Left lung (tissue), 10 donors: ENCODE measurements around the gene SMDT1. TPM values are rescaled to one million over a fixed set of nuclear protein-coding genes. Genes with fewer than 3 reads are reported as not detected.
"Not testable (repeated sequence)": the region's sequence is repeated elsewhere in the genome, so short reads cannot be mapped to it uniquely, and the experiment has no call there.

Experiments used
- ATAC-seq: fragments of 200-7000 bp; cut with Tn5 transposase; one replicate; pipeline ENCODE4 v1.9.1; 2020; ENCODE audit warnings: moderate library complexity
- DNase-seq, 4 donors: peaks; one replicate each; pipeline ENCODE4 v3.0.0-alpha.2; 2013 to 2020
- H3K27ac ChIP-seq, 2 donors: fragments of 200-600 bp; sonication (generic) in 1 of 2; one replicate each; pipeline versions ENCODE4 v1.5.0 to v1.8.0; 2020 to 2021
- H3K27me3 ChIP-seq, 2 donors: fragments of 200-600 bp; sonication (generic) in 1 of 2; one replicate each; pipeline versions ENCODE4 v1.5.0 to v1.8.0; 2020 to 2021
- H3K36me3 ChIP-seq, 2 donors: fragments of 200-600 bp; sonication (generic) in 1 of 2; one replicate each; pipeline versions ENCODE4 v1.5.0 to v1.8.0; 2020 to 2021
- H3K4me1 ChIP-seq, 2 donors: fragments of 200-600 bp; one replicate each; pipeline ENCODE4 v1.8.0; 2021
- H3K4me3 ChIP-seq, 2 donors: fragments of 200-600 bp; sonication (generic) in 1 of 2; one replicate each; pipeline versions ENCODE4 v1.5.0 to v1.8.0; 2020 to 2021; ENCODE audit warnings: mild to moderate bottlenecking in 1 of 2
- H3K9me3 ChIP-seq, 2 donors: fragments of 200-600 bp; sonication (generic) in 1 of 2; one replicate each; pipeline versions ENCODE4 v1.5.0 to v1.8.0; 2020 to 2021
- CTCF ChIP-seq, 2 donors: fragments of 200-600 bp; sonication (generic) in 1 of 2; IDR thresholded peaks; one replicate each; pipeline versions ENCODE4 v1.5.0 to v1.8.0; 2021; ENCODE audit warnings: antibody characterized with exemption in 2 of 2
- intact Hi-C, 2 donors: fragments of 100-400 bp; cut with DNase I; formaldehyde crosslinking; loops; one replicate each; pipeline versions ENCODE4 v1.11.2 to v1.14.2; 2022
- polyA plus RNA-seq, 6 donors: library from polyadenylated mRNA; unstranded; fragments of 120-200 nt; gene quantifications; one replicate each; pipeline ENCODE4 v1.2.1, GENCODE V29; 2013; ENCODE audit not compliant: insufficient read length in 6 of 6
- total RNA-seq, 2 donors: library from RNA; stranded (reverse); fragmentation: NEBNext Ultra II Directional; extraction: Animal tissue kit (Norgen Biotek cat#: 25700); gene quantifications; one replicate each; pipeline ENCODE4 v1.2.1, GENCODE V29; 2021
- donor health status: DM: no; HTN: yes; CAD: no.
- donor health status: DM: no; HTN: no; CAD: no.

Gene SMDT1
- total and polyA plus RNA-seq, 8 donors = 73.2 to 111 (median 91.1) TPM

GRCh38 chr22:42070517-42071422 lies 8.7 kb upstream of the SMDT1 start, which contains the start of gene NAGA:
Gene NAGA, minus strand, starts transcription at chr22:42070812. Its CDS starts 515 bp downstream, at chr22:42070297.
- Histone ChIP-seq H3K4me1 (peaks cover 23 to 54% of the 10 kb centered on the region in 2 donors), H3K9me3 (no peaks in the 10 kb centered on the region), H3K36me3 (peaks cover 0 to 27% of the 10 kb centered on the region in 2 donors), H3K27me3 (no peaks in the 10 kb centered on the region), H3K4me3 (peak within 1 kb of the TSS; percentile 64 to 72), H3K27ac (peak within 1 kb of the TSS; percentile 91 to 92)
- intact Hi-C loops = no loop called here
- TF ChIP-seq CTCF (IDR thresholded peaks at IDR 0.05) = no peak
- DNase-seq = peak; percentile 89 to 99 (median 96)
- ATAC-seq = peak; percentile 96

GRCh38 chr22:42071508-42071907 lies 8.0 kb upstream of the SMDT1 start:
- ATAC-seq, DNase-seq, H3K27me3 ChIP-seq, H3K9me3 ChIP-seq, intact Hi-C loops: not testable (repeated sequence)
- peaks cover 23 to 54% of the 10 kb centered on the region in 2 donors for H3K4me1 ChIP-seq
- H3K36me3 ChIP-seq = peaks cover 0 to 25% of the 10 kb centered on the region in 2 donors
- peak overlapping the region; percentile 91 to 92 for H3K27ac ChIP-seq
- peak overlapping the region; percentile 64 to 72 for H3K4me3 ChIP-seq

- peaks cover 0 to 25% of the 10 kb centered on the region in 2 donors for H3K36me3 ChIP-seq
- H3K27me3 ChIP-seq = no peaks in the 10 kb centered on the region
- peaks cover 23 to 60% of the 10 kb centered on the region in 2 donors for H3K4me1 ChIP-seq
- no peaks in the 10 kb centered on the region for H3K9me3 ChIP-seq
- DNase-seq = no peak
- no peak for ATAC-seq
- no peak overlapping the region for H3K27ac ChIP-seq
- TF ChIP-seq CTCF (IDR thresholded peaks at IDR 0.05) = no peak
- intact Hi-C loops = no loop called here
- no peak overlapping the region for H3K4me3 ChIP-seq
Observed at GRCh38 chr22:42072606-42073330, 6.7 kb upstream of the SMDT1 start.

GRCh38 chr22:42073621-42074041 lies 5.9 kb upstream of the SMDT1 start:
- Histone ChIP-seq H3K4me3 (peak overlapping the region; percentile 65 to 72), H3K27ac (peak overlapping the region; percentile 83 to 93), H3K36me3 (peaks cover 0 to 22% of the 10 kb centered on the region in 2 donors), H3K27me3 (no peaks in the 10 kb centered on the region), H3K4me1 (peaks cover 30 to 68% of the 10 kb centered on the region in 2 donors), H3K9me3 (no peaks in the 10 kb centered on the region)
- TF ChIP-seq CTCF (IDR thresholded peaks at IDR 0.05) = no peak
- intact Hi-C loops = no loop called here
- ATAC-seq (no peak), DNase-seq (no peak)

- ATAC-seq = peak; percentile 2
- H3K9me3 ChIP-seq = no peaks in the 10 kb centered on the region
- peaks cover 0 to 22% of the 10 kb centered on the region in 2 donors for H3K36me3 ChIP-seq
- H3K27ac ChIP-seq = peak within 1 kb of the TSS; percentile 83 to 93
- intact Hi-C loops = no loop called here
- peak in 3 of 4 donors; percentile 61 to 88 (median 69) for DNase-seq
- H3K4me3 ChIP-seq = peak within 1 kb of the TSS; percentile 65 to 72
- H3K4me1 ChIP-seq = peaks cover 36 to 67% of the 10 kb centered on the region in 2 donors
- TF ChIP-seq CTCF (IDR thresholded peaks at IDR 0.05) = peak in 1 of 2 donors; percentile 59
- H3K27me3 ChIP-seq = no peaks in the 10 kb centered on the region
Observed at GRCh38 chr22:42074132-42074811, 5.2 kb upstream of the SMDT1 start, which contains the start of gene PHETA2. Gene PHETA2, plus strand, starts transcription at chr22:42074248. Its CDS starts 3,046 bp downstream, at chr22:42077294.
